Measurements from ENCODE around the gene PCK2.
"Not testable (repeated sequence)": the region's sequence is repeated elsewhere in the genome, so short reads cannot be mapped to it uniquely, and the experiment has no call there.

PCK2 gene

GRCh38 chr14:24093901-24094840 is at the start of gene PCK2:
Gene PCK2, plus strand, starts transcription at chr14:24094311. Its CDS starts 95 bp downstream, at chr14:24094406.
- DNase-seq (ENCODE audit: low read depth in 2 of 2) = peak; percentile 71 to 75

GRCh38 chr14:24049002-24049401 is 45.1 kb upstream of the PCK2 start:
- DNase-seq (ENCODE audit: low read depth in 2 of 2) = not testable (repeated sequence)

- not testable (repeated sequence) for DNase-seq (ENCODE audit: low read depth in 2 of 2)
Observed at GRCh38 chr14:24050753-24051152, 43.4 kb upstream of the PCK2 start.

- no peak for DNase-seq (ENCODE audit: low read depth in 2 of 2)
Observed at GRCh38 chr14:24051176-24051788, 42.8 kb upstream of the PCK2 start.

GRCh38 chr14:24051789-24052655 is 42.1 kb upstream of the PCK2 start, which contains the start of gene CARMIL3:
Gene CARMIL3, plus strand, starts transcription at chr14:24052009. Its CDS starts 145 bp downstream, at chr14:24052154.
- DNase-seq (ENCODE audit: low read depth in 2 of 2) = peak in 1 of 2 donors; percentile 38

GRCh38 chr14:24052656-24053547 is 41.2 kb upstream of the PCK2 start:
- DNase-seq (ENCODE audit: low read depth in 2 of 2) = peak; percentile 39 to 62

- no peak for DNase-seq (ENCODE audit: low read depth in 2 of 2)
Observed at GRCh38 chr14:24053548-24054323, 40.4 kb upstream of the PCK2 start.

- DNase-seq (ENCODE audit: low read depth in 2 of 2) = no peak
Observed at GRCh38 chr14:24054324-24054641, 39.8 kb upstream of the PCK2 start.

GRCh38 chr14:24054646-24055045 is 39.5 kb upstream of the PCK2 start:
- DNase-seq (ENCODE audit: low read depth in 2 of 2) = no peak

- DNase-seq (ENCODE audit: low read depth in 2 of 2) = no peak
Observed at GRCh38 chr14:24055971-24056799, 37.9 kb upstream of the PCK2 start.

GRCh38 chr14:24056800-24057184 is 37.3 kb upstream of the PCK2 start:
- DNase-seq (ENCODE audit: low read depth in 2 of 2) = no peak

- DNase-seq (ENCODE audit: low read depth in 2 of 2) = no peak
Observed at GRCh38 chr14:24057271-24057670, 36.8 kb upstream of the PCK2 start.

- DNase-seq (ENCODE audit: low read depth in 2 of 2) = no peak
Observed at GRCh38 chr14:24057867-24058259, 36.2 kb upstream of the PCK2 start.

GRCh38 chr14:24058260-24058950 is 35.7 kb upstream of the PCK2 start:
- DNase-seq (ENCODE audit: low read depth in 2 of 2) = no peak

- no peak for DNase-seq (ENCODE audit: low read depth in 2 of 2)
Observed at GRCh38 chr14:24058951-24059475, 35.1 kb upstream of the PCK2 start.

GRCh38 chr14:24059841-24060388 is 34.2 kb upstream of the PCK2 start:
- DNase-seq (ENCODE audit: low read depth in 2 of 2) = no peak

- DNase-seq (ENCODE audit: low read depth in 2 of 2) = no peak
Observed at GRCh38 chr14:24060443-24060842, 33.7 kb upstream of the PCK2 start.
